ENCODE results near the gene CHD6.

DNA sequence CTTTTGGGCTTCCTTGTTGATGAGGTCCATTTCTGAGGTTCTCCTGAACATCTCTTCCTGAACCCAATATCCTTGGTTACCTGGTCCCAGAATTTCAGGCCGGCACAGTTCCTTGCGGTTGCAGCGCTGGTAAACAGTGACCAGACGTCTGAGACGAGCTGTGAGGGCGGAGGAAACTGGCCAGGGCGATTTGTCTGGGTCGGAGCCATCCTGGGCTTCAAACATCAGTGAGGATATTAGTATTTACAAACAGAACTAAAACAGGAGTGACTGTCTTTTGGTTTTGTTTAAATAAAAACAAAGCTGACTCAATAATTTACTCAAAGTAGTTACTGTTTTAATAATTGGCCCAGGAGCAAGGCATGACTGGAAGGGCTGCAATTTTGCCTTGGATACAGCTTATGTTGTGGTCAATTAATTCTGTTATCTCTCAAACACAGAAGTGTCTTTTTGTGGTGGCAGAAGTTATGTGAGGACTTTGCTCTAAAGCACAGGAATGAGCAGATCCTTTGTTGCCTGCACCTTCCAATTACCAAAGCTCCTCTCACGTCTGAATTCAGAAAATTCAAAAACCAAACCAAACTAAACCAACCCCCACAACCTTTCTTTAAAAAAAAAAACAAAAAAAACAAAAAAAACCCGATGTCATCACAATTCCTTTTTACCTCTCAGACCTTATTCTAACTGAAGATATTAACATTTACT is 192.8 kb downstream of the CHD6 start:
- TF ChIP-seq EZH2 (IDR thresholded peaks at IDR 0.05; ENCODE audit: insufficient read depth, poor library complexity, severe bottlenecking) = no peak
- no peak for TF ChIP-seq EZH2phosphoT487 (IDR thresholded peaks at IDR 0.05; ENCODE audit: insufficient read depth, low read depth)
